Globus pallidus (tissue), 1 donor: ENCODE results near the gene EBF4.

ENCODE experiments used
- DNase-seq: peaks from one replicate; pipeline ENCODE4 v3.0.0-alpha.2; 2015; ENCODE audit warnings: low spot score

The EBF4 gene, protein sequence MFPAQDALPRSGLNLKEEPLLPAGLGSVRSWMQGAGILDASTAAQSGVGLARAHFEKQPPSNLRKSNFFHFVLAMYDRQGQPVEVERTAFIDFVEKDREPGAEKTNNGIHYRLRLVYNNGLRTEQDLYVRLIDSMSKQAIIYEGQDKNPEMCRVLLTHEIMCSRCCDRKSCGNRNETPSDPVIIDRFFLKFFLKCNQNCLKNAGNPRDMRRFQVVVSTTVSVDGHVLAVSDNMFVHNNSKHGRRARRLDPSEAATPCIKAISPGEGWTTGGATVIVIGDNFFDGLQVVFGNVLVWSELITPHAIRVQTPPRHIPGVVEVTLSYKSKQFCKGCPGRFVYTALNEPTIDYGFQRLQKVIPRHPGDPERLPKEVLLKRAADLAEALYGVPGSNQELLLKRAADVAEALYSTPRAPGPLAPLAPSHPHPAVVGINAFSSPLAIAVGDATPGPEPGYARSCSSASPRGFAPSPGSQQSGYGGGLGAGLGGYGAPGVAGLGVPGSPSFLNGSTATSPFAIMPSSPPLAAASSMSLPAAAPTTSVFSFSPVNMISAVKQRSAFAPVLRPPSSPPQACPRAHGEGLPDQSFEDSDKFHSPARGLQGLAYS

DNA sequence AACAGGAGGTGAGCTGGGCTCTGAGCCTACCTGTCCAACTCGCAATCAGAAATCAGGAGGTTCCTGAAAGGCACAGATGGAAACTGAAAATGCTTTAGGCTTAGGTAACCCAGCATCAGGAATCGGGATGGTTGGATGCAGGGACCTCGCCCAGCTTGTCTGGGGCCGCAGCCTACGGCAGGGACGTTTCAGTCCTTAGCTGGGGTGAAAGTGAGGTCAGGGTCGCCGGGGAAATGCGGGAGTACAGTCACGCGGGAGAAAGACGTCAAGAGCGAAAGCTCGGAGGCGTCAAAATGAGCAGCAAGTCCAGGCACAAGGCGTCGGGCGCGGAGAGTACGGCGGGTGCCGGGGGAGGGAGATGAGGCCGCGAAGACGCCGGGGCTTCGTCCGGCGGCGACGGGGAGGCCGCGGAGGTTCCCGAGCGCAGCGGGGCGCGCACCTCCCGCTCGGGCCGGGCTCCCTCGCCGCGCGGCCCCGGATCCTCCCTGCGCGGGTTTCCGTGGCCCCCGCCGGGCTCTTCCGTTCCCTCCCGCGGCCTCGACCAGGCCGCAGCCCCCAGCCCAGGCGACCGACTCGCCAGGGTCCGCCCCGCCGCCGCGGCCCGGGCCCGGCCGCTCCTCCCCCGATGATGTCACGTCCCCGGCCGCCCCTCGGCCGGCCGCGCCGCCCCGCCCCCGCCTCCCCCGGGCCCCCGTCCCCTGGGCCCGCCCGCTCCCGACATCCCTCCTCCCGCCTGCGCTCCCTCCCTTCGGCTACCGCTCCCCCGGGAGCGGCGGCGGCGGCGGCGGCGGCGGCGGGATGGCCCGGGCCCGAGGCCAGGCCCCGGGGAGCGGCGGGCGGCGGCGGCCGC lies at the start of gene EBF4:
Gene EBF4, plus strand, starts transcription at position 745 of the 850 bp plus-strand sequence. CDS start 866 bp downstream, outside the sequence.
- peak; percentile 53 for DNase-seq

DNA sequence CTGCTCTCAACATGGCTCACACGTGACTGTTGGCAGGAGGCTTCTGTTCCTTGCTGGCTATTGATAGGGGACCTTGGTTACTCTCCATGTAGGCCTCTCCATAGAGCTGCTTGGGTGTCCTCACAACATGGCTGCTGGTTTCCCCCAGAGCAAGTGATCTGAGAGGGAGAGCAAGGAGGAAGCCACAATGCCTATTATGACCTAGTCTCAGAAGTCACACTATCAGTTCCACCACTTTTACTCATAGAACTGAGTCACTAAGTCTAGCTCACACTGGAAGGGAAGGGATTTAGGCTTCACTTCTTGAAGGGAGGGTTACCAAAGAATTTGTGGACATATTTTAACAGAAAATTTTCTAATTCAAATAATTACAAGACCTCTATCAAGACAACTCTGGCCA lies 48.9 kb upstream of the EBF4 start:
- no peak for DNase-seq

DNA sequence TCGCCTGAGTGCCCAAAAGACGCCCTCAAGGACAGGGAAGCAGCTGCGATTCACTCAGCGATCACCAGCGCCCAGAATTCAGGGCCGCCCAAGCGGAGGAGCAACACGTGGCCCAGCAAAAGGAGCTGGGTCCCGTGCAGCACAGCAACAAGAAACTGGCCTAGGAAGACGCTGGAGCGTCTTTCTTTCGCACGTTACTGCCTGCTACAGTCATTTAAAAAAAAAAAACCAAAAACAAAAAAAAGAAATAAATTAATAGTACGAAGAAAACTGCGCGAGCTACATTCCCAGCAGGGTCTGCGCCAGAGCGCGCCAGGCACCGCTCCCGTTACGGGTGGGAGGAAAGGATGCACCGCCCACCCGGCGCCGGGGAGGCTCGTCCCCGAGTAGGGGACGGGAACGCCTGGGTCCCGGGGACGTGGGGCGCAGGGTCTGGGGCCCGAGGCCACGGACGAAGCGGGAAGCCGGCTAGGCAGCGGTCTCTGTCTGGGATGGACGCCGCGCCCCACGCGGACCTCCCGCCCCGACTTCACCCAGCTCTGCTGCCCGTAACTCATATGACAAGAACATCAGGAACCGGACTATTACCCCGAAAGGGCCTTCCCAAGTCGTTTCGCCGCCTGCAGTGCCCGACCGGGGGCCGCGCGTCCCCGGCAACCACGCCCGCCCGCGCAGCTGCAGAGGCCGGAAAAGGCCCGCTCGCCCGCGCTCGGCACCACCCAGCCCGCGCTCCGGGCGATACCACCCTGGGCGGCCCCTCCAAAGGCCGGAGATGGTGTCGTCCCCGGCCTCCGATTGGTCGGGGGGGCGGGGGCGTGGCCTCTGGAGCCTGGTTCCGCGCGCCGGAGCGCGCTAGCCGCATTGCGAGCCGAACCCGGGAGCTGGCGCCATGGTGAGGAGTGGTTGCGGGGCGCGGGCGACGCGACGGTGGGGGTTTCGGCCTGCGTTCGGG lies 40.5 kb upstream of the EBF4 start, which contains the start of gene NOP56:
Gene NOP56, plus strand, starts transcription at position 861 of the 952 bp plus-strand sequence. Its CDS starts 29 bp downstream, at position 890.
- DNase-seq = peak; percentile 93

DNA sequence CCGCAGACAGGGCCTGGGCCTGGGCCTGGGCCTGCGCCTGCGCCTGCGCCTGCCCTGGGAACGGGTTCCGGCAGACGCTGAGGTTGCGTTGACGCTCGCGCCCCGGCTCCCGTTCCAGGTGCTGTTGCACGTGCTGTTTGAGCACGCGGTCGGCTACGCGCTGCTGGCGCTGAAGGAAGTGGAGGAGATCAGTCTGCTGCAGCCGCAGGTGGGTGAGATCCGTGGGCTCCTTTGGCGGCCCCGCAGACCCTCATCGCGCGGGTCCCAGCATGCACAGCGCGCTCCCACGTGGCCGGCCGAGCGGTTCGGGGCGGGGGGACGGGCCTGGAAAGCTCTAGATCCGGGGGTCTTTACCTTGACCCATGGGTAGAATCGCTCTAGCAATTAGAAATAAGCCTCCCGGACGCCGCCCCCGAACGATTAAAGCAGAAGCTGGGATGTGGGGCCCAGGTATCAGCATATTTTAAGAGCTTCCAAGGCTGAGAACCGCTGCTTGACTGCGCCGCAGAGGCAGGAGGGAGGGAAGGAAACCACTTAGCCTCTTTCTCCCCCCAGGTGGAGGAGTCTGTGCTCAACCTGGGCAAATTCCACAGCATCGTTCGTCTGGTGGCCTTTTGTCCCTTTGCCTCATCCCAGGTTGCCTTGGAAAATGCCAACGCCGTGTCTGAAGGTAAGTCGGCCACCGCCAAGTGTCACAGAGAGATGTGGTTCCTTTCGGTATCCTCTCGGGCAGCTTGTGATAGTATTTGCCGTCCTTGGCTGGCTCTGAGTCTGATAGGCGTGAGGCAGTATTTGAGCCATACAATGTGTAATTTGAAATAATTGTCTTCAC lies 39.6 kb upstream of the EBF4 start:
- peak; percentile 34 for DNase-seq

DNA sequence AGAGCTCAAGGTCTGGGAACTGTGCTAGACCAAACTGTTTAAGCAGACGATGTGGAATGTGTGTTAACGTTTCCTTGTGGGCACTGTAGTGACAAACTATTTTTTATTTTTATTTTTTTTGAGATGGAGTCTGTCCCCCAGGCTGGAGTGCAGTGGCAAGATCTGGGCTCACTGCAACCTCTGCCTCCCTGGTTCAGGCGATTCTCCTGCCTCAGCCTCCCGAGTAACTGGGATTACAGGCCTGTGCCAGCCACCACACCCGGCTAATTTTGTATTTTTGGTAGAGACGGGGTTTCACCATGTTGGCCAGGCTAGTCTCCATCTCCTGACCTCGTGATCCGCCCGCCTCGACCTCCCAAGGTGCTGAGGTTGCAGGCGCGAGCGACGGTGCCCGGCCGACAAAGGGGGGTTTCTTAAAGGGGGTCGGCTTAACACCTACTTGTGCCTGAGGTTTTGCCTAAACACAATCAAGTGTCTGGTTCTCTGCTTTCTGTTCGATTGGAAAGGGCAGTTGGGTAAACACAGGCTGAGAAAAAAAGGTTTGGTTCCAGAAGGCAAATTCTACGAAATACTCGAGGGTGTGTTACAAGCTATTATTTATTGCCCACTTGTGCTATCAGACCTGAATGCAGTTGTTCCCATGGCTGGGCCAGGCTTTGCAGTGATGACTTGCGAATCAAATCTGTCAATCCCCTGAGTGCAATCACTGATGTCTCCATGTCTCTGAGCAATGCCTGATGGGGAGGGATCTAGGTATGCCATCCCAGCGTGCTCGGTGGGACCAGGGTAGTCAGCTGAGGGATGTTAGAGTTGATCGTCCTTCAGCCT lies 38.8 kb upstream of the EBF4 start:
- no peak for DNase-seq

DNA sequence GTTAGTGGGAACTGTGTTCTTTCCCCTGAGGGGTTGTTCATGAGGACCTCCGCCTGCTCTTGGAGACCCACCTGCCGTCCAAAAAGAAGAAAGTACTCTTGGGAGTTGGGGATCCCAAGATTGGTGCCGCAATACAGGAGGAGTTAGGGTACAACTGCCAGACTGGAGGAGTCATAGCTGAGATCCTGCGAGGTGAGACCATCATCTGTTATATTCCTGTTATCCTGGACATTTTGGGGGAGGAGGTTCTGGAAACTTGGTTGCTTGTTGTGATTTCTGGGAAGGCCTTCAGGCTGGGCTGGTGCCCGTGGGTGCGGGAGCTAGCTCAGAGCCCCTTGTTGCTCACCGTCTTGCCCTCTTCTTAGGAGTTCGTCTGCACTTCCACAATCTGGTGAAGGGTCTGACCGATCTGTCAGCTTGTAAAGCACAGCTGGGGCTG lies 38.2 kb upstream of the EBF4 start:
- DNase-seq = no peak

DNA sequence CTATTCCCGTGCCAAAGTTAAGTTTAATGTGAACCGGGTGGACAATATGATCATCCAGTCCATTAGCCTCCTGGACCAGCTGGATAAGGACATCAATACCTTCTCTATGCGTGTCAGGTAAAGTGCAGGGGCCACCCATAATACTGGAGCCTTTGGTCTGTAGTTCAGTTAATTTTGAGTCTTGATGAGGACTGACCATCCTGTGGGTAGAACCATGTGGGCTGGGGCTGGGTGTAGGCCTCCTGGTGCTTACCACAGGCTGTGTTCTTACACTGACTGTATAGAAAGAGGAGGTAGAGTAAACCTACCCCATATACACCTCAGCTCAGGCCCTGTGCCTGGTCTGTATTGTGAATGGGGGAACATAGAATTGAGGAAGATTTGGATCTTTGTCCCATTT lies 37.7 kb upstream of the EBF4 start:
- no peak for DNase-seq

DNA sequence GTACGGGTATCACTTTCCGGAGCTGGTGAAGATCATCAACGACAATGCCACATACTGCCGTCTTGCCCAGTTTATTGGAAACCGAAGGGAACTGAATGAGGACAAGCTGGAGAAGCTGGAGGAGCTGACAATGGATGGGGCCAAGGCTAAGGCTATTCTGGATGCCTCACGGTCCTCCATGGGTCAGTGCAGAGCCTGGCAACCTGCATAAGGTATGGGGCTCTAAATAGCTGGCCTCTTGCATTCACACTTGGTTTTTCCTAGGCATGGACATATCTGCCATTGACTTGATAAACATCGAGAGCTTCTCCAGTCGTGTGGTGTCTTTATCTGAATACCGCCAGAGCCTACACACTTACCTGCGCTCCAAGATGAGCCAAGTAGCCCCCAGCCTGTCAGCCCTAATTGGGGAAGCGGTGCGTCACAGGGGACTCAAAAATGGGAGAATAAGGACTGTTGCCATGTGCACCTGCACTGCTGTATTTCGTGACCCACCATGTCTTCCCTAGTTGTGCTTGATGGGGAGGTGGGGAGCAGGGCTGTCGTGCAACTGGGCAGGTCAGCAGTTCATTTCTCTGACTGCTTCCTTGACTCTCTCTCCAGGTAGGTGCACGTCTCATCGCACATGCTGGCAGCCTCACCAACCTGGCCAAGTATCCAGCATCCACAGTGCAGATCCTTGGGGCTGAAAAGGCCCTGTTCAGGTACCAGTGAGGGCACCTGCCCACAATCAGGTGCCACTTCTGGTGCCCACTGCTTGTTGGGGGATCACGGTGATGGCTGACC lies 37.1 kb upstream of the EBF4 start:
- DNase-seq = no peak

DNA sequence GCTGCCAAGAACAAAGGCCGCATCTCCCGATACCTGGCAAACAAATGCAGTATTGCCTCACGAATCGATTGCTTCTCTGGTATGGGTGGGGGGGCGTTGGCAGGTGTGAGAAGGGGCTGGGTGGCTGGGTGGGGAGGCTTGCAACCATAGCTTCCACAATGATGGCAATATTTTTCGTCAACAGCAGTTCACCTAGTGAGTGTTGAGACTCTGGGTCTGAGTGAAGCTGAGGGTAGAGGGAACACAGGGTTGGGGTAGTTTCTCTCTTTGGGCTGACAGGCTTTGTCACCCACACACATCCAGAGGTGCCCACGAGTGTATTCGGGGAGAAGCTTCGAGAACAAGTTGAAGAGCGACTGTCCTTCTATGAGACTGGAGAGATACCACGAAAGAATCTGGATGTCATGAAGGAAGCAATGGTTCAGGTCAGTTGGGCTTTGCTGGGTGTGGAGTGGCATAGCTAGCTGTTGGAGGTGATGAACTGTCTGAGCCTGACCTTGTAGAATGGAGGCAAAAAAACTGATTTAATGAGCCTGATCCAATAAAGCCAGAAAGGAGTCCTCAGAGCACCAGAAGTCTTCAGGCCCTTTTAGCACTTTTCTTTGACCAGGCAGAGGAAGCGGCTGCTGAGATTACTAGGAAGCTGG lies 36.0 kb upstream of the EBF4 start:
- no peak for DNase-seq

DNA sequence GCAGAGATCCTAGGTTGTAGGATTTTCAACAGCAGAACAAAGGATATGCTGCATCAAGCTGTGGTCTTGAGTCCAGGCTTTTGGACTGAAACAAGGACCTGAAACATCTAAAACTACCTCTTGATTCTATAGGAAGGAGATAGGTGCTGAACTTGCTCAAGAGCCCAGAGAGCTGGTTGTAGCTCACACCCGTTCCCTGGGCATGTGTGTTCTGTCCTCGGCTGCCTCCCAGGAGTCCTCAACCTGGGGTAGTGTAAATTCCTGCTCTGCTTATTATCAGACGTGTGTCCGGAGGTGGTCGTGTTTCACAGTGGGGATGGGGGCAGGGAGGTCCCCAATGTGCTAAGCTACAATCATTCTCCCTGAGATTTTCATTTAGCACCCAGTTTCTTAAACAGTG lies 35.3 kb upstream of the EBF4 start:
- DNase-seq = no peak

DNA sequence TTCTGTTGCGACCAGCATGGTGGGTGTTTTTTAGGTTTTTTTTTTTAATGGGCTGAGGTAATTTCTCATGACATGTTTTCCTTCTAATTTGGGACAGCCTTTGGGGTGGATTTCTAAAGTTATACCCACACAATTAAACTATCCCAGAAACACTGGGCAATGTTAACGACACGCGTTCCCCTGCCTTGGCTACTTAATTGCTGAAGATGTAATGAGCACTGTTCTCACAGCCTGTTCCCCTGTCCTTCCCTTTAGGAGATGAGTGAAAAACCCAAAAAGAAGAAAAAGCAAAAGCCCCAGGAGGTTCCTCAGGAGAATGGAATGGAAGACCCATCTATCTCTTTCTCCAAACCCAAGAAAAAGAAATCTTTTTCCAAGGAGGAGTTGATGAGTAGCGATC lies 34.9 kb upstream of the EBF4 start:
- no peak for DNase-seq

DNA sequence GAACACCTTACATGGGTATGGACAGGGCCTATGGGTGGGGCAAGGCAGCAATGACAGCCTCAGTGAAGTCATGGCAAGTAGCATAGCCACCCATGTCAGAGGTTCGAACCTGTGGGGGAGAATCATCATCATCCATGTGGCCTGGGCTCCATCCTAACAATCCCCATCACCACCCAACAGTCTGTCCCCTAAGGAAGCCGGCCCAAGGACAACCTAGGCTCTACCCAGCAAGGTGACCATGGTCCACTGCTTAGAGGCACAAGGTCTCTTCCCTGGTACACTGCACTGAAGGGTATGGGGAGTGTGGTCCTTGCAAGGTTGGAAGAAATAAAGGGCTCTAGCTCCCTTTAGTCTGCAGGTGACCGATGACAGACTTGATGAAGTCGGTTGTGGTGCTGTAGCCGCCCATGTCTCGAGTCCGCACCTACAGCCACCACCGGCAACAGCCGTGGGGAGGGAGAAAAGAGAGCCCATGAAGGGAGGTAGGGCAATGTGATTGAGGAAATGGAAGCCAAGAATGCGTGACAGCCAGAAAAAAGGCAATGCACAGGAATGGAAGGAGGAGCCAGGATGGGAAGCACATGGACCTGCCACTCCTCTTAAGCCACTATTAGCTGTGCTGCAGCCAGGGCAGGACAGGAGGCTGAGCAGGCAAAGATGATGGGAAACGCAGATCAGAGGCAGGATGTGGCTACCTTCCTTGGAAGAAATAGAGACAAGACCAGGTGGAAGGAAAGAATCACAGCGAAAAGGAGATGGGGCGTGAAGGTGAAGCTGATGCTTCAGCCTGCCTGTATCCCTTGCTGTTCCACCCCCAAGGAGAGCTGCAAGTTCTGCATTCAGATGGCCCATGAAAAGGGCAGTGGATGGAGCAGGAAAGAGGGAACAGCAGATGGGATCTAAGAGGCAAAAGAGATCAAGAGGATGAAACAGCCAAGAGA lies 33.9 kb upstream of the EBF4 start:
- no peak for DNase-seq

DNA sequence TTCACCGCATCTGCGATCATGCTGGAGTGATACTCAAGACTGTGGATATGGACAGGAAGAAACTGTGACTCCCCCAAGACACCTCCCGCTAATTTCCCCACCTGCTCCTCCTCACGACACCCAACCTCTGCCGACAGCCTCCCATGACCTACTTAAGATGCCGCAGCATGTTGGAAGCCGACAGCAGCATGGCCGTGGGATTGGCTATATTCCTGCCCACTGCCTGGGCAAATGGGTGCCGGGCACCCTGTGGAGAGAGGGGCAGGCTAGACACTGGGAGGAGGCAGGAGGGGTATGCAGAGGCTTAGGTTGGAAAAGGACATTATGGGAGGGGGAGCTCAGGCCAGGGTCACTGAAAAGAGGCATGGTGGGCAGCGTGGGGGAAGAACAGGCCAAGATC lies 33.0 kb upstream of the EBF4 start:
- DNase-seq = no peak

DNA sequence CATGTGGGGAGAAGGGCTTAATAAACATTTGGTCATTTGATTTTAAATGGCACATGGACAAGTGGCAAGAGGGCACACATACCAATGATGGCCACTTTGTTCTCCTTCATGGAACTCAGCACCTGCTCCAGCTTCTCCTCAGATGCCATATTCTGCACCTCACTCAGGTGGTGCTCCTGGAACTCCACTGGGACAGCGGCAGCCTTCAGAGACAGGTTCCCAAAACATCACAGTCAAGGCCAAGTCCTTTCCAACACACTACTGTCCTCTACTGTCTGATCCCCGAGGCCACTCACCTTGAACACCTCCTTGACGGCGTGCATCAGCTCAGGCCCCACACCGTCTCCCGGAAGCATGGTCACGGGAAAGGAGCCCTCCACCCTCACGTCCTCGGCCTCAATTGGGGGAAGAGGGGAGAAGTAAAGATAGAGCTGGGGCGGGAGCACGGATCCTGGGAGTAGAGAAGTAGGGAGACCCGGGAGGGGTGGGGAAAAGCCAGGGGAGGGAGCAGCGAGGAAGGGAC lies 29.2 kb upstream of the EBF4 start:
- no peak for DNase-seq

DNA sequence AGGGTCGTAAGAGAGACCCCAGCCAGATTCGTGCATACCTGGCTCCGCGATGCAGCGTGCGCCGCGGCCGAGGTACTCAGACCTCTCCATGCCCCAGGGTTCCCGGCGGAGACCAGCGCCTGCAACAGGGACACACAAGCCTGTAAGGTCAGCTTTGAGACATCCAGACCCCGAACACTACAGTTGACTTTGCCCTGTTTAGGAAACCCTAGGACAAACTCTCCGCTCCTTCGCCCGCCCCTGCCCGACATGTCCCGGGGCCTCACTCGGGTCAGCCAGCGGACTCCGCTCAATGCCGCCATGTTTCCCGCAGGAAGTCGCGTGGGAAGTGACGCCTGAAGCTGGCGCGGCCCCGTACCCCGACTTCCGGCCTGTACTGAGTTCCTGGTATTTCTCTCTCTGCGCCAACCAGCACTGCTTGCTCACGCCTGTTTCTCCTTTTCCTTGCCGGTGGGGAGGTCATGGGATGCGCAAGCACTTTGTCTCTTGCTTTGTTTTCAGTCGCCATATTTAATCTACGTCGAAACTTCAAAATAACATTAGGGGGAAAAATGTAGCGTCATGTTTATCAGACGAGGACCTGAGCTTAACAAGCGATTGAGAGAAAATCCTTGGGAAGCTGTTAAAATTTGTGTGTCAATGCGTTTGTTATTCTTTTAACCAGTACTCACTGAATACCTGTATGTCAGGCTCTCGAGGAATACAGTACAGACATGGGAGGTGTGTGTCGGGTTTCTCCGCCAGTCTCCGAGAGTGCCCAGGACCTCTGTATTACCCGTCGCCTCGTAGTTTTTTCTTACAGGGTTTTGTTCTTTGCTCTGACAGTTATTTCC lies 28.5 kb upstream of the EBF4 start, which contains the start of gene IDH3B:
Gene IDH3B, minus strand, starts transcription at position 330 of the 833 bp plus-strand sequence. Its CDS starts 28 bp downstream, at position 302.
- peak; percentile 89 for DNase-seq

DNA sequence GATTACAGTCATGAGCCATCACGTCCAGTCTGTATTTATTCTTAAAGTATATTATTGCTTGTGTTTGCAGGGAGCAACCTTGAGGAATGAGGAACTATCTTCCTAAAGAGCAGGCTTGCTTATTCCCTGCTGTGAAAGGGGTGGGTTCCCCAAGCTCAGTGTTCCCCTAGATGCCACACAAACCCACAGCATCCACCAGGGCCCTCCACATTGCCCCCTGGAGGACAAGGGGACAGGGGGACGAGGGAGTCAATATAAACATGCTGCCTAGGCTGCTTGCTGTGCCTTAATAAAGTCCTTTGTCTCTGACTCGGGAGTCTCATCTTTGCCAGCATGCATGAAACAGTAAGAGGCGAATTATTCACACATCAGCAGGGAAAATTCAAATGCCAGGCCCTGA lies 20.6 kb upstream of the EBF4 start:
- DNase-seq = no peak
